NCI-H187 treated with DMSO at 0.1 percent for 48 hours (cell line): Measurements from ENCODE around the gene IFNA4.
"Not testable (repeated sequence)": the region's sequence is repeated elsewhere in the genome, so short reads cannot be mapped to it uniquely, and the experiment has no call there.

Source experiments
- DNase-seq: peaks from one replicate; lab custom pipeline; 2025; lab: John Stamatoyannopoulos, UW

IFNA4 gene

GRCh38 chr9:21187487-21187886 lies at the start of gene IFNA4:
IFNA4 (minus strand) TSS chr9:21187587; CDS start chr9:21187531, 56 bp downstream.
- not testable (repeated sequence) for DNase-seq

- DNase-seq, result not testable (repeated sequence)
These were observed 49.0 kb upstream of the IFNA4 start for GRCh38 chr9:21236360-21236714.

- not testable (repeated sequence) for DNase-seq
These were observed 48.3 kb upstream of the IFNA4 start for GRCh38 chr9:21235468-21236359.

DNA sequence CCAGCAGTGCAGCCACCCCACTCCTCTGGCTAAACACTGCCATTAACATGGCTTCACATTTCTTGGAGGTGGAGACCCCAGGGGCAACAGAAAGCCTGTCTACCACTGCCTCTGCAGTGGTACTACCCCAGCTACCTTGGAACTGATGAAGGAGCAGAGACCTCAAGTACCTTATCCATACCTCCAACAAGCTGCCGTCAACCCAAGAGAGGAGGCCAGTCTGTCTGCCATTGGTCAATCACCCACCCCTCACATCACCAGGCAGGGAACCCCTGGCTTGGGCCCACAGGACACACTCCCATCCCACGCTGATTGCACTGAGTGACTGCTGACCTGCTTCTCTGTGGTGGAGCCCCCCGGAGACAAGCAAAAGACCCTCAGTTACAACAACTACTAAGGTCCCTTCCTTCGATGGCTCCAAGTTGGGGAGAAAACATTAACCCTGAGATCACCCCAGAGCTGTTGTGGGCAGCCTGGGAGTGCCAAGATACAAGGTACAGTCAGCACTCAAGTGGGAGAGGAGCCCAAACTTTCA lies 46.8 kb upstream of the IFNA4 start:
- DNase-seq, result no peak

GRCh38 chr9:21233258-21233657 lies 45.9 kb upstream of the IFNA4 start:
- no peak for DNase-seq

GRCh38 chr9:21228122-21228521 lies 40.7 kb upstream of the IFNA4 start, which contains the start of gene IFNA17:
IFNA17 (minus strand) TSS chr9:21228222; CDS start chr9:21228173, 49 bp downstream.
- no peak for DNase-seq

DNA sequence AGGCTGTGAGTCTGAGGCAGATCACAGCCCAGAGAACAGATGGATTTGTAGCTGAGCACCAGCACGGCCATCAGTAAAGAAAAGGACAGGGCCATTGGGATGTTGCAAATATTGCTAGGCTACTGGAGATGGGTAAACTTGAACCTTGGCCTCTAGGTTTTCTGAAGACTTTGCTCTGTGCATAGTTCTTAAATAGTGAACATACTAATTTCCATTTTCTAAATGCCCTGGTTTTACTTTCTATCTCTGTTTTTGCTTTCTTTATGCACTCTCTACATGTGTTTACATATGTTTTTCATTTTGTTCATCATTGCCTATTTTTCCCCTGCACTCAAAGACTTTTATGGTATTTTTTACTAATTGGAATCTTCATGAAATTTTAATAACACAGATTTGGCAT lies 29.8 kb upstream of the IFNA4 start, which contains the start of gene IFNA16:
Gene IFNA16 (minus strand): TSS at position 101 of the 400 bp plus-strand sequence. CDS start 6 bp downstream, at position 95.
- not testable (repeated sequence) for DNase-seq

GRCh38 chr9:21213411-21214326 lies 26.3 kb upstream of the IFNA4 start:
- DNase-seq, result not testable (repeated sequence)

GRCh38 chr9:21212160-21212559 lies 24.8 kb upstream of the IFNA4 start:
- not testable (repeated sequence) for DNase-seq

DNA sequence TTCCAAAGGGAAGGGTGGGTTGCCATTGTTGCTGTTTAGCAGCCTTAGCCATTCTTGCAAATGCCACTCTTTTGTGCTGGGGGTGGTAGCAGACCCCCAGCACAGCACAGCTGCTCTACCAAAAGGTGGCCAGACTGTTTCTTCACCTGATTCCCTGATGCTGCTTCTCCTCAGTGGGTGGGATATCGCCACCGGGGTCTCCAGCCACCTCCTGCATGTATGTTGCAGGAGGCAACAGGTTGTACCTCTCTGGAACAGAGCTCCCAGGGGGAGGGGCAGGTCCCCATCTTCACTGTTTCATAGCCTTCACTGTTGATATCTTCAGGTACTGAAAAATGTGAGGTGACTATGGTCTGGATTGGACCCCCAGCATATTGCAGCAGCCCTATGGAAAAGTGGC lies 23.4 kb upstream of the IFNA4 start:
- not testable (repeated sequence) for DNase-seq

GRCh38 chr9:21210311-21210710 lies 22.9 kb upstream of the IFNA4 start:
- DNase-seq, result no peak

- DNase-seq, result not testable (repeated sequence)
These were observed 19.7 kb upstream of the IFNA4 start, which contains the start of gene IFNA10 for GRCh38 chr9:21207043-21207442. IFNA10 (minus strand) TSS chr9:21207143; CDS start chr9:21207097, 46 bp downstream.

GRCh38 chr9:21205204-21205603 lies 17.8 kb upstream of the IFNA4 start:
- DNase-seq, result no peak

DNA sequence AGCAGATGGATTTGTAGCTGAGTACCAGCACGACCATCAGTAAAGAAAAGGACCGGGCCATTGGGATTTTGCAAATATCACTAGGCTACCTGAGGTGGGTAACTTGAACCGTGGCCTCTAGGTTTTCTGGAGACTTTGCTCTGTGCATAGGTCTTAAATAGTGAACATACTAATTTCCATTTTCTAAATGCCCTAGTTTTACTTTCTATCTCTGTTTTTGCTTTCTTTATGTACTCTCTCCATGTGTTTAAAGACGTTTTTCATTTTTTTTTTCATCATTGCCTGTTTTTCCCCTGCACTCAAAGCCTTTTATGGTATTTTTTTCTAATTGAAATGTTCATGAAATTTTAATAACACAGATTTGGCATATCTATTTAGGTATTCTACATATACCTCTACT lies 14.7 kb upstream of the IFNA4 start, which contains the start of gene IFNA7:
Gene IFNA7 (minus strand): TSS at position 101 of the 400 bp plus-strand sequence. CDS start 40 bp downstream, at position 61.
- DNase-seq, result not testable (repeated sequence)

DNA sequence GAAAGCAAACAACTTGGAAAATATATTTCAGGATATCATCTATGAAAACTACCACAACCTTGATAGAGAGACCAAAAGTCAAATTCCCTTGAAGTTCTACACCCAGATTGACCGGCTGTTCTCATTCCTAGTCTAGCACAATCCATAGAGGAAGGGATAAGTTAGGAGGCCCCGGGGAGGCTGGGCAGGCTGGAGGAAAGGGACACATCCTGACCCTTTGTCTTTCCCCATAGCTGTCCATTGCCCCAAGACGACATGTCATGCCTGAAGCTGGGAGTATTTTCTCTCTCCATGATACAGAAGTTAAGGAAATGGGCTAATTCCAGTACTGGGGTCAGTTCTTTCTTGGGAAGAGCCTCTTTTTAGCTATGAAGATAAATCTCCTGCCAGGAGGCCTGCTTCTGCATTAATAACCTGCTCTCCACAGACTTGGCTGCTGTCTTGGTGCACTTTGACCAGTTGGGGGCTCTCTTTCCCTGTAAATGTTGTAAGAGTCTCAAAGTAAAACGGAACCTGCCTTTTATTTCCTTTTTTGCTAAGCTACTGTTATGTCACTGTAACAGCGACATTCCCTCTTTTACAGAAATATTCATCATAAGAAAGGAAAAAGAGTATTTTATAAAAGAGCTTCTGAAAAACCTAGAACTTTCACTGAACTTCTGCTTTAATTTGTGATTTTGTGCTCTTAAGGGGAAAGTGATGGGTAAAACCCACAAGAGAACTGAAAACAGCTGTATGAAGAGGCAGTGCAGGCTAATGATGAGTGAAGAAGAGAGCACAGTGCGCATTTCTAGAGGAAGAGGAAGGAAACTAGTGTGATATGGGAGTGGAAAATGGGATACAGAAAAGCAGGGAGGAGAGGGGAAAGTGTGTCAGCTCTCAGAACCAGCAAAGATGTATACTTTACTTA lies 7.7 kb upstream of the IFNA4 start:
- not testable (repeated sequence) for DNase-seq

GRCh38 chr9:21182810-21183736 lies 4.3 kb downstream of the IFNA4 start:
- DNase-seq, result not testable (repeated sequence)

GRCh38 chr9:21174671-21175070 lies 12.7 kb downstream of the IFNA4 start:
- no peak for DNase-seq

GRCh38 chr9:21172156-21172555 lies 15.2 kb downstream of the IFNA4 start:
- no peak for DNase-seq

GRCh38 chr9:21171351-21171750 lies 16.0 kb downstream of the IFNA4 start:
- DNase-seq, result no peak

DNA sequence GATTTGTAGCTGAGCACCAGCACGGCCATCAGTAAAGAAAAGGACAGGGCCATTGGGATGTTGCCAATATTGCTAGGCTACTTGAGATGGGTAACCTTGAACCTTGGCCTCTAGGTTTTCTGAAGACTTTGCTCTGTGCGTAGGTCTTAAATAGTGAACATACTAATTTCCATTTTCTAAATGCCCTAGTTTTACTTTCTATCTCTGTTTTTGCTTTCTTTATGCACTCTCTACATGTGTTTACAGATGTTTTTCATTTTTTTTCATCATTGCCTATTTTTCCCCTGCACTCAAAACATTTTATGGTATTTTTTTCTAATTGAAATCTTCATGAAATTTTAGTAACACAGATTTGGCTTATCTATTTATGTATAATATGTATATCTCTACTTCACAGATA lies 20.8 kb downstream of the IFNA4 start, which contains the start of gene IFNA21:
Gene IFNA21 (minus strand): TSS at position 101 of the 400 bp plus-strand sequence. CDS start 48 bp downstream, at position 53.
- not testable (repeated sequence) for DNase-seq
